GM18907 (cell line): ENCODE measurements around the gene F5.
"Not testable (repeated sequence)": the region's sequence is repeated elsewhere in the genome, so short reads cannot be mapped to it uniquely, and the experiment has no call there.

Source experiments
- ATAC-seq: cut with Tn5 transposase; IDR thresholded peaks from one replicate; pipeline ENCODE4 v1.9.1; 2021; ENCODE audit warnings: mild to moderate bottlenecking, moderate library complexity; ENCODE audit not compliant: unreplicated experiment

F5 gene

DNA sequence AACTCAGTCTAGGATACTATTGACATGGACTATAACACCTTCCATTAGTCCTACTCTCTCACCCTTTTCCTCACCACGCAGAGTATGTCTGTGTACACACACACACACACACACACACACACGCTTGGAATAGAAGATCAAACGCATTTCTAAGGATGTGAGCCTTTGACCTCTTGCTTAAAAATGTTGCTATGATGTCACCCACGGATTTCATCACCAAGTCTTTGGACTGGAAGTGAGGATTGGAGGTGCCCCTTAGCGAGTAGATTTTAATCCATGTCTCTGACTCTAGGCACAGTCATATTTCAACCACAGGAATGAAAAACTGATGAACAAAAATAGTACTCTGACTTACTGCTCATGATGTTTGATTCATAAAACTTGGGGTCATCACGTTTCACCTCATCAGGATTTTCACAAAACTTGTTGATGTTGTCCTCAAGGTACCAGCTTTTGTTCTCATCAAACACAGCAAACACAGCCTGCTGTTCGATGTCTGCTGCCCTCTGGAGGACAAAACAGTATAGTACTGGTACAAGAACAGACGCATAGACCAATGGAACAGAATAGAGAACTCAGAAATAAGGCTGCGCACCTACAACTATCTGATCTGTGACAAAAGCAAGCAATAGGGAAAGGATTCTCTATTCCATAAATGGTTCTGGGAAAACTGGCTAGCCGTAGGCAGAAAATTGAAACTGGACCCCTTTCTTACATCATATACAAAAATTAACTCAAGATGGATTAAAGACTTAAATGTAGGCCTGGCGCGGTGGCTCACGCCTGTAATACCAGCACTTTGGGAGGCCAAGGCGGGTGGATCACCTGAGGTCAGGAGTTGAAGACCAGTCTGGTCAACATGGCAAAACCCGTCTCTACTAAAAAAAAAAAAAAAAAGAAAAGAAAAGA, 39.9 kb downstream of the F5 start:
- peak; percentile 68 for ATAC-seq

- ATAC-seq = no peak
These were observed 40.8 kb downstream of the F5 start for GRCh38 chr1:169545472-169545871.

DNA sequence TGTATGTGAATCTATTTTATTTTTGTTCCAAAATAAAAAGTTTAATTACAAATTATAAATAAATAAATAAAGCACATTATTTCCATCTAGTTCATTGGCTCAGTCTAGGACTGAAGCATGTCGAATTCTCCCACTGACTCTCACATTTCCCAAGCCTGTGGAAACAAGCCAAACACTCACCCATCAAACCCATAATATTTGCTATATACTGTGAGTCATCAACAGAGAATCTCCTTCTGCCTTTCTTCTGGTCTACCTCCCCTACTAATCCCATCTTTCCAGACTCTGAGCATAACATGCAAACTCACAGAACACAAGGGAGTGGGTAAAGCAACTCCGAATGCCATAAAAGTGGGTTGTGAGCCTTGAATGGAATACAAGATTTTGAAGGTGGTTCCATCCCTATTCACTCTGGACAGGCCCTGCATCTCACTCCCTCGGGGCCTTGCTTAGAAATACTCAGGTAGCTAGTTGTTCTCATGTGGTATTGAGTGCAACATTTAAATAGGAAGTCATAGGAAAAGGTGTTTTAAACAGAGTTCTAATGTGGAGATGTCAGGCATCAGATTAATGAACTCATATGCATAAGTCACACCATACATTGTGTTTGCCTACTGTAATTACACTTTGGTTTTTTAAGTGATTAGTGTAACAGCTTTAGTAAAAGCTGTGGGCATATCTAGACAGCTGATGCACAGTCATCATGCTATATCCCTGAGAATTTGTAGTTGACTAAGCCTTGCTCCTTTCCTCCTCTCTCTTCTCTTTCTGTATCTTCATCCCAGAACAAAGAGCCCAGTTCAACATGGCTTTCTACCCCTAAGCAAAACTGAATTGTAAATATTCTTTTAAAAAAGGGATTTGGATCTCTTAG, 47.0 kb downstream of the F5 start:
- ATAC-seq = no peak

- no peak for ATAC-seq
These were observed 51.6 kb downstream of the F5 start for GRCh38 chr1:169534653-169535052.

- ATAC-seq = not testable (repeated sequence)
These were observed 52.6 kb downstream of the F5 start for GRCh38 chr1:169533528-169534190.

- ATAC-seq = no peak
These were observed 55.8 kb downstream of the F5 start for GRCh38 chr1:169530448-169530847.

- ATAC-seq = no peak
These were observed 57.1 kb downstream of the F5 start for GRCh38 chr1:169529068-169529642.

DNA sequence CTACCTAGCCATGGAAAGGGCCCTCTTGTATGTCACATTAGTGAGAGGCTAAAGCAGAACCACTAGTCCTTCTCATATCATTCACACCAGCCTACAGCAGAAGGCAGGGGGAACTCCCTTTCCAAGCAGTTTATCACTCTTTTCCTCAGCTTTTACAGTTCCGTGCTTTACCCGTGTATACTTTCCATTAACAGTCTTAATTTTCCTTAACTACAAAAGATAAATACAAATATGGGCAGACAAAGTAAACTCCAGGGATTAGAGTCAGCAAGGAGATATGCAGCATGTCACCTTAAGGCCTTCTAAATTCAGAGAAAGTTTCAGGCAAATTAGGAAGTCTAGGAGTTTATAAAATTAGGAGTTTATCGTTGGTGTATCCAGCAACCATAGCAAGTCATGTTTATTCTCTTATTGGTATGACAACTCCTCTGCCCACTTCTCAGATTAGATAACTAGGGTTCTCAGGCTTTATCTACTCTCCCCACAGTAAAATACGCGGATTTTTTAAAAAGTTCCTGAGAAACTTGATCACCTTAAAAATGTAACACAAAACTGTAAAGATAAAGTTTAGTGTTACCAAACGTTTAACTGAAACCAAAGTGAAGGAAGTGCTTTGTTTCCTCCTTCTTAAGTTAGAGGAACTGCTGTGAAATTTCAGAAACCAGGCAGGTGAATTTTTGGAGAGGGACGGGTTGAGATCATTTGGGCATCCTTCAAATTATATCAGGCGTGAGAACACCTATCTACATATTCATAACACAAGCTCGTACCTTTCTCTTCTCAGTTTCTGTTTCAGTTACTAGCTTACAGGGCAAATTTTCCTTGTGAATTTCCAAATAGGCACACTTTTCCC, 57.8 kb downstream of the F5 start:
- peak; percentile 52 for ATAC-seq

GRCh38 chr1:169527451-169528214, 58.6 kb downstream of the F5 start:
- no peak for ATAC-seq

GRCh38 chr1:169527001-169527400, 59.3 kb downstream of the F5 start:
- ATAC-seq = no peak

- ATAC-seq = no peak
These were observed 60.0 kb downstream of the F5 start for GRCh38 chr1:169526120-169526832.

- no peak for ATAC-seq
These were observed 60.9 kb downstream of the F5 start for GRCh38 chr1:169525391-169525790.

DNA sequence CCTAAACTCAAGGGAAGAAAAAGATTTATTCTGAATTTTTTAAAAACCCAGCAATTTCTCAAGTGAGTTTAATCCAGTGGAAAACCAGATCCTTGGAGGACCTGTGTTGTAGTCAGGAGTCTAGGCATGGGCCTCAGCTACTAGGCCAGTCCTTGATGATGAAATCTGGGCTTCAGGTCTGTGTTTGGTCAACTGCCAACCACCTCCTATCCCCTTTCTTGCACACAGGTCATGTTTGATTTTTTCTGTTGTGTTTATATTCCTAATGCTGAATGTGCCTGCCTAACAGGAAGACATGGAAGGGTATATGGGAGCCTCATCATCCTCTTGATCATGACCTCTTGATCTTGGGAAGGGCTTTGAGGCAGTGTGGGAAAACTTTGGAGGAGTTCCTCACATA, 62.4 kb downstream of the F5 start:
- ATAC-seq = no peak

DNA sequence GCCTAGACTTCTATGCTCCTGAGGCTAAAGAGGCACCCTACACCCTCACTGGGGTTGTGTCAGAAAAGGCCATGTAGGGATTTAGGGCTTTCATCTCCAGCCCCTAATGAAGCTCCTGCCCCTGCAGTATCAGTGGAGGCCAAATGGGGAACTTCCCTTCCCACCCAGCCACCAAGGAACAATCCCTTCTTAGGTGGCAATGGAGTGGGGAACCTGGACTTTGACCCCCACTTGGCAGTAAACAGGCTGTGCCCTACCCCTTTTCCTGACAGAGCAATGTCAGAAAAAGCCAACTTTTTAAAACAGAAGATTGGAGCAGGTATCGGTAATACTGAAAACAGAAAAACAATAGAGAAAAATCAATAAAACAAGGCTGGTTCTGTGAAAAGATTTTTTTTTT, 65.1 kb downstream of the F5 start:
- no peak for ATAC-seq

- ATAC-seq = no peak
These were observed 68.6 kb downstream of the F5 start for GRCh38 chr1:169517558-169518186.

DNA sequence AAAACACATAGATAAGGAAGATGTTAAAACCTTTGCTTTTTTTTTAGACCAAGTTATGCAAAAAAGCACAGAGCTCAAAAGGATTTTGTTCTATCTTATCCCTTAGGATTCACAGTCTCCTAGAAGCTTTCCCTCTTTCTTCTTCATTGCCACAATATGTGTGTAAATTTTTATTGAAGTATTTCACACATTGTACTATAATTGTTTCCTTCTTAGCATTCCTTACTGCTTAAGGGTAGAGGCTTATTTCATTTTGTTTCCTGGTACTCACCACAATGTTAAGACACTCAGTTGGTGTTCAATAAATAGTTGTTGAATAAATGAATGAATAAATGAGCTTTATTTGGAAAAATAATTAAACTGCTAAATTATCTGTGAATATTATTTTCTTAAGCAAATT, 70.6 kb downstream of the F5 start:
- no peak for ATAC-seq

DNA sequence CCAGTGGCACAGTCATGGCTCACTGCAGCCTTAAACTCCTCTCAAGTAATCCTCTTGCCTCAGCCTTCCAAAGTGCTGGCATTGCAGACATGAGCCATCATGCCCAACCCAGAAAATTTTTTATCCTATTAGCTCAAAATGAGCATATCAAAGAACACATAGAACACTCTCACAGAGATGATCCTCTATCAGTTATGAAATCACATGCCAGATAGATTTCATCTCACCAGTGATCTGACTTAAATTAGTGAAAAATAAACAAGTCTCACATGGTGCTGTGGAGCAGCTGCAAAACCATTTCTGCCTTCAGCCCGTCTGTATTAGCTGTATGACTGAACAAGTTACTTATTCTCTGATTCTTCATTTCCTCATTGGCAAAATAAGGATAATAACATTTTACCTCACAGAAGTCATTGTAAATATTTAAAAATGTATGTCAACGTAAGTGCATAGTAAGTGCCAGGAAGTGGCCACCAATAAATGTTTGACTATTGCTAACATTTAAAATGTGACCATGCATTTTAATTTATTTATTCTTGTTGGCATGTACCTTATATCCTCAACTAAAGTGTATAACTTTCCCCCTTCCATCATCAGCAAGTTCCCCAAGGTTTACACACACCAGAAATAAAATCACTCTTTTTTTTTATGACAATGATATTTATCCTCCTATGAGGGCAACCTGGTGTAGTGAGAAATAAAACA, 71.6 kb downstream of the F5 start:
- no peak for ATAC-seq

GRCh38 chr1:169513208-169513607, 73.1 kb downstream of the F5 start:
- ATAC-seq = no peak
